ENCODE results near the gene OTOP2.
A peak's percentile ranks its signal among the peaks of the same experiment; 100 is the strongest.
"Not testable (repeated sequence)": the region's sequence is repeated elsewhere in the genome, so short reads cannot be mapped to it uniquely, and the experiment has no call there.

The OTOP2 gene

DNA sequence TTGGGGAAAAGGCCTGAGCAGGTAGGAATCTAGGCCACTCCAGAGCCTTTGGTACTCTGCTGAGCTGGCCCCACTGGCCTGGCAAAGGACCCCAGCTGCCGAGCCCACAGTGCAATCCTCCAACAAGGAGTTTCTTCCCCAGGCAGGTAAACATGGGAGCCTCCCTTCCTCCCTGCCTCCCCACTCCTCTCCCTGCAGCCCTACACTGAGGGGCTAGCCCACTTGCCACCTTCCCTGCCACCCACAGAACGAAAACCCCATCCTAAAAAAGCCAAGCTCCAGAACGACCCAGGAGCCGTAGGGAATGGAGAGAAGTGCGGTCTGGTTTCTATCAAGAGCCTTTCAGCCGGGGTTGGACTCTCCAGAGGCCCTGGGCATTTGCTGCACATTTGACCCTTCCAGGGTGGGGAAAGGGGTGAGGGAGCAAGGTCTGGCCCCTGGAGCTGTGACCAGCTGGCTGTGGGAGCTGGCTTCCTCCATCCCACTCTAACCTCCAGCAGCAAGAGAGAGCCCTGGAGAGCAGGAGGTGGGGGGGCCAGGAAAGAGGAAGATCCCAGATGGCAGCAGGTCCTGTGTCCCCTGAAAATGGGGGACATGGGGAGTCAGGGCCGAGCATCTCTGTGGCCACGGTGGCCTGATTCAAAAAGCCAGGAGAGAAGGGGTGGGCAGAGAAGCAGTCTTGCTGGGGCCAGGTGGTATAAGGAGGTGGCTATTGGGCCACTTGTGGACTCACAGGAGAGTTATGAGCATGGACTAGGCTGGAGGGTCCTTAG lies 47.2 kb downstream of the OTOP2 start:
- no peak for DNase-seq (ENCODE audit: low read depth in 3 of 3)

DNA sequence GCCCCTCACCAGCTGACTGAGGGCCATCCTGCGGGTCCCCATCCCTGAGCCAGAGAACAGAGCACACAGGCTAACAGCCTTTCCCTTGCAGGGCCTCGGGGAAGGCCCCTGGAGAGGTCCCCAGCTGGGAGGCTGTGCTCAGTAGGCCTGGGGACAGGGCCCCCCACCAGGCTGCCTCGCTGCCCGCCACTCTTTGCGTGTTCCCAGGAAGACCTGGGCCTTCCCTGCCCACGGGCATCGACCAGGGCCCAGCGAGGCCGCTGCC lies 47.7 kb downstream of the OTOP2 start:
- no peak for DNase-seq (ENCODE audit: low read depth in 3 of 3)

DNA sequence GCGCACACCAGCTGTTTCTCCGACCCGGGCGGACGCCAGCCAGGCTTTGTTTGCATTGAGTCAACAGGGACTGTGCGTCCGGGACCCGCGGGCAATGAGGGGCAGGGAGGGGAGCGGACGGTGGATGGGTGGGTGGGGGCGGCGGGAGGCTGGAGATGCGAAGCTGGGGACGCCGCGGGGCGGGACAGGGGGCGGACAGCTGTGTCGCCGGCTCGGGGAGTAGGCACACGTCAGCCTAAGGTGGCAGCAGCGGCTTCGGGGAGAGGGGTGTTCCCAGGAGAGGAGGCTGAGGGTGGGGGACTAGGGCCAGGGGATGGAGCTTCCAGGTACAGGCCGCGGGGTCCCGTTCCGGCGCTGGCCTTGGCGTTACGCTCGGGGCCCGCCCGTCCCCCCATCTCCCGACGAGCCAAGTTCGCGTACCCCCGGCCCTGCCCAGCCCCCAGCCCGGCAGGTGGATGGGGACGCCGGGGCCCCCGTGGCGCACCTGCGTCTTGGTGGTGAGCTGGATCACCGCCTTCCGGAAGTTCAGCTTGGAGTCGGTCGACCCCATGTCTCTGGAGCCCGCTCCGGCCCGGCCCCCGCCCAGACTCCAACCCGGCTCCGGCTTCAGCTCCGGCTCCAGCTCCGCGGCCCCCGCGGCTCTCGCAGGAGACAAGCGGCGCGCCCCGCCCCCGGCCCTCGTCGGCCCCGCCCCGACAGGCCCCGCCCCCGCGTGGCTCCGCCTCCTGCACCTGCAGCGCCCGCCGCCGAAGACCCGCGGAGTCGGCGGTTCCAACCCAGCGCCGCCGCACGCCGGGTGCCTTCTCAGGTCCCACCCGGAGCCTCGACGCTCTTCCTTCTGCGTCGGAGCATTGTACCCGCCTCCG lies 48.3 kb downstream of the OTOP2 start, which contains the start of gene HID1:
Gene HID1, minus strand, starts transcription at position 653 of the 866 bp plus-strand sequence. Its CDS starts 103 bp downstream, at position 550.
- DNase-seq (ENCODE audit: low read depth in 3 of 3), result peak; percentile 47 to 72 (median 50)

DNA sequence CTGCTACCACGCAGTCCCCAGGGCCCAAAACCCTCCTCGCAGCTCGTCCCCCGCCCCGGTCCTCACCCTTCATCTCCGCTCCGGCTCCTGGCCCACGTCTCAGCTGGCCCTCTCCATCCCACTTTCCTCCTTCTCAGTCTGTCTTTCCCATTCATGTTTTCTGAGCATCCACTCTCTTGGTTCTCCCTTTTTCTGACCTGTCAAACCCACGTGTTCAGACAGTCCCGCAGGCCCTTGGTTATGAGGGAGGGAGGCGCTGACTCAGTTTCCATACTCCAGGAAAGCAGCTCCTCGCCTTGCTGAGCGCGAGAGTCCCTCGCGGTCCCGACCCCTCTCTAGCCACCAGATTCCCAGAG lies 48.9 kb downstream of the OTOP2 start:
- no peak for DNase-seq (ENCODE audit: low read depth in 3 of 3)

- DNase-seq (ENCODE audit: low read depth in 3 of 3), result no peak
Observed at GRCh38 chr17:74975943-74976342, 51.9 kb downstream of the OTOP2 start.

DNA sequence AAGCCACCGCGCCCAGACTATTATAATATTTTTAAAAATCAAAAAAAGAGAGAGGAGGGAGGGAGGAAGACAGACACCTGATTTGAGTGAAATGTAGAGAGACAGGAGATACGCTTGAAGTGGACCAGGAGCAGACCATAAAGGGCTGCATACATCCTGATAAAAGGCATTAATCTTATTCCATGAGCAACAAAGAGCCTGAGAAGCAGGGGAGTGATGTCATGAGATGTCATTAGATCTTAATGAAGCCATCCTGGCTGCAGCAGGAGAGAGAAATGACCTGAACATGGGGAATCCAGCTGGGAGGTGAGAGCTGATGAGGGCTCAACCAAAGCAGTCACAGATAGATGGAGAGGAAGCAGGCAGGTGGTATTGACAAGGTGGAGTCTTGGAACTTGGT lies 53.7 kb downstream of the OTOP2 start:
- DNase-seq (ENCODE audit: low read depth in 3 of 3), result no peak

DNA sequence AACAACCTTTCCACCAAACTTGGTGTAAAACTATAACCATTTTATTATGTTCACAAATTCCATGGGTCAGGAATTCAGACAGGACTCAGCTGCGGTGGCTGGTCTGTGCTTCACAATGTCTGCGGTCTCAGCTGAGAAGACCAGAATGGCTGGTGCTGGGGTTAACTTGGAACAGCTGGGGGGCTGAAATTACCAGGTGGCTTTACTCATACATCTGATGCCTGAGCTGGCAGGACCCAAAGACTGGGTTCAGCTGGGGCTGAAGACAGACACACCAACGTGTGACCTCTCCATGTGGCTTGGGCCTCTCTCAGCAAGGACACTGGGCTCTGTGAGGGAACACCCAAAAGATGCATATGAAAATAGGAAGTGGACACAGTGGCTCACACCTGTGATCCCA lies 54.2 kb downstream of the OTOP2 start:
- no peak for DNase-seq (ENCODE audit: low read depth in 3 of 3)

GRCh38 chr17:74979408-74980146 lies 55.5 kb downstream of the OTOP2 start:
- DNase-seq (ENCODE audit: low read depth in 3 of 3), result no peak

DNA sequence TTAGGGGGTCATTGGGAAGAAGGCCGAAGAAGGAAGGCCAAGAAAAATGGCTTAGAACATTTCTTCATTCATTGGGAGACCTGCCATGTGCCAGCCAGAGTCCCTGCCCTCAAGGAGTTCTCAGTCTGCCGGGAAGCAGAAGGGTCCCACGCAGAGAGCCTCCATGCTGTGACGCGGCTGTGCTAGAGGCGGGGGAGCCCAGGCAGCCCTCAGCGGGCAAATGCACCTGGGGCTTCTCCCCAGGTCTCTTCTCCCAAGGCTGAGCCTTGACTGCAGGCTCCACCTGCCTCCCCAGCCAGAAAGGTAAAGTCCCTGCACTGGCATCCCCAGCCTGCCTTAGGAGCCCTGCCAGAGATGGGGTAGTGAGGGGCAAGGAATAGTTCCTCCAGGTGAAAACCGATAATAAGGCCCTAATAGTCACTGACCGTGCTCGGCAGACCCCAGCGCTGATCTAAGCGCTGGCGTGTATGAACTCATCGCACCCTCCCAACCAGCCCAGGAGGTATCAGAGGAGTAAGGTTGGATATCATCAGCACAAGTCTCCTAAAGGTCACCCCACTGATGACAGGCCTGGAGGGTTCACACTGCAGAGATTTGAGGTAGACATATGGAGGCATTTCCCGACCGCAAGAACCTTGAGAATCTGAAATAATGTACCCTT lies 57.4 kb downstream of the OTOP2 start:
- no peak for DNase-seq (ENCODE audit: low read depth in 3 of 3)

- peak; percentile 52 to 69 (median 64) for DNase-seq (ENCODE audit: low read depth in 3 of 3)
Observed at GRCh38 chr17:74981979-74982662, 58.0 kb downstream of the OTOP2 start.

GRCh38 chr17:74982663-74983313 lies 58.7 kb downstream of the OTOP2 start:
- not testable (repeated sequence) for DNase-seq (ENCODE audit: low read depth in 3 of 3)

All from stimulated activated CD4-positive, alpha-beta T cell treated with anti-CD3 and anti-CD28 coated beads, TNF-alpha, amount 100 ng/mL, for 48 hours (primary cell).